ENCODE results near the gene MRPL34.

GRCh38 chr19:17305517-17306284, at the start of gene MRPL34:
- TF ChIP-seq CTCF (IDR thresholded peaks at IDR 0.05) (peak; percentile 71 to 79), POLR2A (IDR thresholded peaks at IDR 0.05) (peak in 1 of 2 donors; percentile 11)
